Kidney epithelial cell (primary cell): Measurements from ENCODE around the gene CTBP1. TPM values are rescaled to one million over a fixed set of nuclear protein-coding genes. Genes with fewer than 3 reads are reported as not detected.

Experiments used
- DNase-seq: peaks from one replicate; pipeline ENCODE4 v3.0.0-alpha.2; 2010; ENCODE audit warnings: low read depth
- H3K27me3 ChIP-seq: 2 replicates; pipeline ENCODE4 v1.6.0; 2011; ENCODE audit warnings: low read length; ENCODE audit not compliant: control insufficient read depth, insufficient read depth
- H3K36me3 ChIP-seq: 2 replicates; pipeline ENCODE4 v1.5.1; 2011; ENCODE audit warnings: low read length; ENCODE audit not compliant: control insufficient read depth, insufficient read depth
- H3K4me3 ChIP-seq: 2 replicates; pipeline ENCODE4 v1.5.1; 2011; ENCODE audit warnings: low read depth, mild to moderate bottlenecking, control low read depth, low read length
- CTCF ChIP-seq: IDR thresholded peaks from 2 replicates; pipeline ENCODE4 v1.5.1; 2011; ENCODE audit warnings: mild to moderate bottlenecking, moderate library complexity, low read length, control low read depth, inconsistent platforms; ENCODE audit not compliant: insufficient read depth, poor library complexity, severe bottlenecking
- total RNA-seq: library from RNA; depleted of rRNA; stranded (reverse); fragments of >200 nt; gene quantifications from 2 replicates; pipeline ENCODE4 v1.2.3, GENCODE V29; 2015

CTBP1 gene
- total RNA-seq, 1 donor from 2014 or later, result 170 TPM

DNA sequence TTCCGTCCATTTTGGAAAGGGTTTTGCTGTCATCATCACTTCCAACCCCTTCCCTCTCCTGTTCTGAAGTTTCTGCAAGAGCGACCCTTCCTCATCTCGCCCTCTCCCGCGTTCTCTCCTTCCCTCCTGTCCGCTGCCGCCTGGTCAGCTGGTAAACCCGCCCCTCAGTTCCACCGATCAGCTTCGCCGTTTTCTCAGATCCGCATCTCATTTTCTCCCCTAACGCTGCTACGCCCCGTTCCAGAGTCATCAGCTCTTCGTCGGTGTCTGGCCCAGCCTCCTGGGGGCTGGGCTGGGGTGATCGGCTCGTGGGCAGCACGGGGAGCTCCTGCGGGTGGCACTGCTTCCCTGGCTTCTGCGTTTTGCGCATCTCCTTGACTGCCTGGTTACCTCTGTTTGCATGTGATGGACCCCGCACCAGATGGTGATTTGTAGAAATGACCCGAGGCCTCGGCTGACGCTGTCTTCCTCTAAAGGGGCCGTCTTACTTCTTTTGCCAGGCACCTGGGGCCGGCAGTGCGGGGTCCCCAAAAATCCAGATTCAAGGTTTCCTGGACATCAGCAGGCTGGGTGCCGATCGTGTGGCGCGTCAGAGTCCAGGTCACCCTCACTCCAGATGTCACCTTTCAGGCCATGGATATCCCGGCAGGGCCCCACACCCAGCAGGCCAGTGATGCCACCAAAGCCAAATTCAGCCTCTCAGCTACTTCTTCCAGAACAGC lies 13.4 kb downstream of the CTBP1 start:
- no peak overlapping the region for H3K4me3 ChIP-seq
- no peaks in the 10 kb centered on the region for H3K27me3 ChIP-seq
- peaks cover 1% of the 10 kb centered on the region for H3K36me3 ChIP-seq
- DNase-seq, result no peak
- no peak for TF ChIP-seq CTCF

DNA sequence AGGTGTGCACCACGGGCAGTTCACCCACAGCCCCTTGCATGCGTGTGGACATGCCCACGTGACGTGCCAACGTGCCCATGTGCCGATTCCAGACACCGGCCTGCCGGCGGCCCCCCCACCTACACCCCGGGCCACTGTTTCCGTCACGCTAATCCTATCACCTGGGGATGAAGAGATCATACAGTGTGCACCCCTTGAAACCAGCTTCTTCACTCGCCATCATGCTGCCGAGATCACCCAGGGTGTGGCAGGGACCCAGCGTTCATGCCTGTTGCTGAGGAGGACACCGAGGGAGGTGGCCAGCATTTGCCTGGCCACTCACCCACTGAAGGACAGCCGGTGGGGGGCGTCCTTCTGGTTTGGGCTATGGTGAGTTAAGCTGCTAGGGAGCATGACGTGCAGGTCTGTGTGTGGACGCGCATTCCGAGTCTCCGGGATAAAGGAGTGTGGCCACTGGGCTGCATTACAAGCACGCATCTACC lies 14.1 kb downstream of the CTBP1 start:
- DNase-seq, result no peak
- no peak overlapping the region for H3K4me3 ChIP-seq
- peaks cover 3% of the 10 kb centered on the region for H3K36me3 ChIP-seq
- no peaks in the 10 kb centered on the region for H3K27me3 ChIP-seq
- no peak for TF ChIP-seq CTCF

- Histone ChIP-seq H3K27me3 (no peaks in the 10 kb centered on the region), H3K4me3 (no peak overlapping the region), H3K36me3 (peaks cover 3% of the 10 kb centered on the region)
- no peak for DNase-seq
- TF ChIP-seq CTCF, result no peak
Measured at GRCh38 chr4:1234309-1234695, 14.6 kb downstream of the CTBP1 start.

DNA sequence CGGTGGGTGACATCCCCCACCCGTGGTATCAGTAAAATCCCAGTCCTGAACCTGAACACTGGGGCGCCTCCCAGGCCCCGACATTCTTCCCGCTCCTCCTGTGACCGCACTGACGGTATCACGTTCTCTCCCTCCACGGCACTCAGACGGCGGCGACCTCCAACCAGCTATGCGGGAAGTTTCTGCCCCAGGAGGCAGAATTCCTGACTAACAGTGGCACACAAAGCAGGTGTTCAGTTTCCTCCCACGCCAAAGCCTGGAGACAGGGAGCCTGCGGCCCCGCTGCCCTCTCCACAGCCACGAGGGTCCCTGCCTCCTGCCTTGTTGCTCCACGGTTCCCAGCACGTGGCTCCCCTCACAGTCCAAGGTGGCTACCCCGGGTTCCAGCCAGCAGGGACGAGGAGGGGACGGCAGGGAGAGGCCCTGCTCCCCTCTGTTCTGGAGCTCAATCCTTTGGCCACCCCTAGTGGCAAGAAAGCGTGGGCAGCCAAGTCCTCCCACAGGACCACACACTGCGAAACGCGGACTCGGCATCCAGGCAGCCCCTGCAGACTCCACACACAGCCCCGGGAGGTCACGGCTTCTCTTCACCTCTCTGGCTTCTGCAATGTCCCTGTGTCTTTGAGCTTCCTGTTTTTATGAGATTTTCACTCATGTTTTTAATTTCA lies 15.2 kb downstream of the CTBP1 start:
- Histone ChIP-seq H3K36me3 (peaks cover 3% of the 10 kb centered on the region), H3K27me3 (no peaks in the 10 kb centered on the region), H3K4me3 (no peak overlapping the region)
- no peak for DNase-seq
- peak; percentile 46 for TF ChIP-seq CTCF

- DNase-seq, result no peak
- TF ChIP-seq CTCF, result no peak
- Histone ChIP-seq H3K36me3 (peaks cover 3% of the 10 kb centered on the region), H3K4me3 (no peak overlapping the region), H3K27me3 (no peaks in the 10 kb centered on the region)
Measured at GRCh38 chr4:1232661-1233621, 16.0 kb downstream of the CTBP1 start.
